GM19452 (cell line): ENCODE measurements around the gene LRRC73.
"Not testable (repeated sequence)": the region's sequence is repeated elsewhere in the genome, so short reads cannot be mapped to it uniquely, and the experiment has no call there.

Experiments used
- ATAC-seq: cut with Tn5 transposase; IDR thresholded peaks from one replicate; pipeline ENCODE4 v1.9.1; 2021; ENCODE audit not compliant: unreplicated experiment

The LRRC73 gene

DNA sequence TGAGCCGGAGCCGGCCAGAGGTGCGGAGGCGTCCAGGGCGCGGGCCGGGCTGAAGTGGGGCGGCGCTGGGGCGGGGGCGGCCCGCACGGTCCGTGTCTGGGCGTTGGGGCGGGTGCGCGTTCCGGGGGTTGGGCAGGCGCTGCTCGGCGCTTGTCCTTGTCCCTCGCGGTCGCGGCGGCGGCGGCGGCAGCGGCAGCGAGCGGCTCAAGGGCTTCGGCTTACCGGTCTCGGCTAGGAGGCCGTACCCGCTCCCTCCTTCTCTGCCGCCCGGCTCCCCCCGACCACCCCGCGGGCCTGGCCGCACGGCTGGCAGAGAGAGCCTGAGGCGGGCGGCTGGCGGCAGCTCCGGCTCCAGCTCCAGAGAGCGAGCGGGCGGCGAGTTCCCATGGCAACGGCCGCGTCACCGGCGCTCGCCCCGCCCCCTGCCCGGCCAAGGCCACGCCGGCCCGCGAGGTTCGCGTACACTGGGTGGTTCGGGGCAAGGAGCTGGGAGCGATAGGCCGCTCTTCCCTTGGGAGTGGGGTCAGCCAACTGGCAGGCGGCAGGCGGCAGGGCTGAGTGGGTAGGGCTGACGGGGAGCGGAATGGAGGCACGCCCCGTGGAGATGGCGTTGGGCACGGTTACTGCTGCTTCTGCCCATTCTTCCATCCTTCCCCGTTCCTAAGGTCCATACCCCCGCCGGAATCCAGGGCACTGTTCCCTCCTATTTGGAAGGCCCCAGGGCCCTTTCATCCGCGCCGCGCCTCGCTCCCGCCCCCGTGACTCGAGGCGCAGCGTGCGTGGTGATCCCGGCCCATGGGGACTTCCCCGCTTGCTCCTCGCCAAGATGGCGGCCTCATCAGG lies at the start of gene LRRC73:
Gene LRRC73 (minus strand): TSS at position 363 of the 843 bp plus-strand sequence. CDS start 561 bp downstream, outside the sequence.
- peak; percentile 65 for ATAC-seq

GRCh38 chr6:43559328-43559727 lies 49.2 kb upstream of the LRRC73 start:
- no peak for ATAC-seq

GRCh38 chr6:43557620-43558019 lies 47.5 kb upstream of the LRRC73 start:
- ATAC-seq = not testable (repeated sequence)

GRCh38 chr6:43547222-43547621 lies 37.1 kb upstream of the LRRC73 start:
- ATAC-seq = no peak

DNA sequence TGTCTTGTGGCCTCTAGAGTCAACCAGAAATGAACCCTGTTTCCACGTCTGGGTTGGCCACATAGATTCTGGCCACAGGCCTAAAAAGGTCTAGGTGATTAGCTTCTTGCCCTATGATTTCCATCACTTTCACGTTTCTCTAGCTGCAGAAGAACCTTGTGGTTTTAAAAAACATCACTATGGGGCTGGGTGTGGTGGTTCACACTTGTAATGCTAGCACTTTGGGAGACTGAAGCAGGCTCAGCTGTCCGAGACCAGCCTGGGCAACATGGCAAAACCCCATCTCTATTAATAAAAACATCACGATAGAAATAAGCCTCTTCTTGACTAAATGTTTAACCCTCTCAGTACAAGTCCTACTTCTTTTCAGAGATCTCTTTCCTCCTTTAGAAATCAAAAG lies 34.3 kb upstream of the LRRC73 start:
- no peak for ATAC-seq

DNA sequence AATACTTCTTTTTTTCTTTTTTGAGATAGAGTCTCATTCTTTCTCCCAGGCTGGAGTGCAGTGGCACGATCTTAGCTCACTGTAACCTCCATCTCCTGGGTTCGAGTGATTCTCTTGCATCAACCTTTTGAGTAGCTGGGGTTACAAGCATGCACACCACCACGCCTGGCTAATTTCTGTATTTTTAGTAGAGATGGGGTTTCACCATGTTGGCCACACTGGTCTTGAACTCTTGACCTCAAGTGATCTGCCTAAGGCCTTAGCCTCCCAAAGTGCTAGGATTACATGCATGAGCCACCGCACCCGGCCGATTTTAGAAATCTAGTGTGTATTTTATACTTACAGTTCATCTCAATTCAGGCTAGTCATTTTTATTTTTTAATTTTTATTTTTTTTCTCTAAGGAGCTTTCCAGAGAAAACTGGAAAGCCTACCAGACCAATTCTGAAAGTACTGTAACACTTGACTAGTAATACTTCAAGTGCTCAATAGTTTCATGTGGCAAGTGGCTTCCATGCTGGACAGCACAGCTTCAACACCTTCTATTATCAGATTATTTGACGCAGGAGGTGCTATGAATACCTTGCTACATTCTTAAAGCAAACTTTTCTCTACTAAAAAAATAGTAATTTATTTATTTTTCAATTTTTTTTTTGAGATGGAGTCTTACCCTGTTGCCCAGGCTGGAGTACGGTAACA lies 31.8 kb upstream of the LRRC73 start:
- ATAC-seq = peak; percentile 77

GRCh38 chr6:43540507-43540906 lies 30.4 kb upstream of the LRRC73 start:
- no peak for ATAC-seq

GRCh38 chr6:43539409-43539808 lies 29.3 kb upstream of the LRRC73 start:
- not testable (repeated sequence) for ATAC-seq

DNA sequence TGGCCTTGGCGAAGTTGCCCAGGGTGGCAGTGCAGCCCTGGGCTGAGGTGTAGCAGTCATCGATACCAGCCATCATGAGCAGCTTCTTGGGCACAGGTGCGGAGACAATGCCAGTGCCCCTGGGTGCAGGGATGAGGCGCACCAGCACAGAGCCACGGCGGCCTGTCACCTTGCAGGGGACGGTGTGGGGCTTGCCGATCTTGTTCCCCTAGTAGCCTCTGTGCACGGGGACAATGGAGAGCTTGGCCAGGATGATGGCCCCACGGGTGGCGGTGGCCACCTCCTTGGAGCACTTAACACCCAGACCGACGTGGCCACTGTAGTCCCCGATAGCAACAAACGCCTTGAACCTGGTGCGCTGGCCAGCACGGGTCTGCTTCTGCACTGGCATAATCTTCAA lies 28.8 kb upstream of the LRRC73 start:
- ATAC-seq = not testable (repeated sequence)

- ATAC-seq = no peak
Measured at GRCh38 chr6:43532201-43532600, 22.1 kb upstream of the LRRC73 start.

- ATAC-seq = no peak
Measured at GRCh38 chr6:43524483-43524961, 14.4 kb upstream of the LRRC73 start.

- no peak for ATAC-seq
Measured at GRCh38 chr6:43523284-43523683, 13.1 kb upstream of the LRRC73 start.

DNA sequence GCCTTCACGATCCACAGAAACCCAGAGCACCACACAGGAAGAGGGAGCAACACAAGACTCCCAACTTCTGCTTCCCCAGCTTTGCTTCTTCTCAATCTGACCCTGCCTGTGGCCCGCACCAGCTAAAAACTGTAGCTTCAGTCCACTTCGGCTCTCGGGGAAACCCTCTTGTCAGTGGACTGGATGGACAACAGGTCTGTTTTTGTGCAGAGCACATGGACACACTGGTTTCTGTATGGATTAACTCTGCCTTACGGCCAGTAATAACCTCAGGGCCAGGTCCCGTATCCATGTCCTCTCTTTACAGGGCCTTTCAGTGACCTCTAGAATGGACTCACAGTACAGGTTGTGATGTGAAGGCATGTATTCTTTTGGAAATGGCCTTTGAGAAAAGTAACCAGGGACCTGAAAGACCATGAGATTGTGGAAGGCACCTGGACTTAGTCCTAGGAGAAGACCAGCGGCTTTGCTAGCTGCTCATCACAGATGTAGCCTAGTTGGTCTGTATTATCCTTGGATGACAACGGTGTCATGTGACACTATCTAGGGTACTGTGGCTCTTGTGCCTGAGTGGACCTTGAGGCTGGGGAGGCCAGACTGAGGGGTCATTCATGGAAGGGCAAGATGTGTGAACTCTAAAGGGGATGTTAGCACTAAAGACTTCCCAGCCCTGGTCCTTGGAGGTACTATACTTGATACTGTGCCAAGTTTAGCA lies 12.6 kb upstream of the LRRC73 start:
- ATAC-seq = no peak

DNA sequence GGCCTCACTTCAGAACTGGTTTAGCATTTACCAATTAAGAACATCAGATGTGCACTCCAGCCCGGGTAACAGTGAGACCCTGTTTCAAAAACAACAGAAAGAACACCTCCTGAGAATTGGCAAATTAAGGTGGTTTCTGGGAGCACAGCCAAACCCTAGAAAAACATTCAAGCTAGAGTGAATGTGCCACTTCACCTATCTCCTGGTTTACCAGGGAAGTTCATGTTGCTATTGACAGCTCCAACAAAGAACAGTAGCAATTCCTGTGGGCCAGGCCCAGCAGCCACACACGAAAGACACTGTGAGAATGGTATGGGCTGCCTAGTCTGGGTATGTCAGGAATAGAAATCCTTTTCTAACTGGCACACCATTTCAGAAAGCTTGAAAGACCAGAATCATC lies 11.7 kb upstream of the LRRC73 start:
- no peak for ATAC-seq

GRCh38 chr6:43520097-43520496 lies 10.0 kb upstream of the LRRC73 start:
- no peak for ATAC-seq

DNA sequence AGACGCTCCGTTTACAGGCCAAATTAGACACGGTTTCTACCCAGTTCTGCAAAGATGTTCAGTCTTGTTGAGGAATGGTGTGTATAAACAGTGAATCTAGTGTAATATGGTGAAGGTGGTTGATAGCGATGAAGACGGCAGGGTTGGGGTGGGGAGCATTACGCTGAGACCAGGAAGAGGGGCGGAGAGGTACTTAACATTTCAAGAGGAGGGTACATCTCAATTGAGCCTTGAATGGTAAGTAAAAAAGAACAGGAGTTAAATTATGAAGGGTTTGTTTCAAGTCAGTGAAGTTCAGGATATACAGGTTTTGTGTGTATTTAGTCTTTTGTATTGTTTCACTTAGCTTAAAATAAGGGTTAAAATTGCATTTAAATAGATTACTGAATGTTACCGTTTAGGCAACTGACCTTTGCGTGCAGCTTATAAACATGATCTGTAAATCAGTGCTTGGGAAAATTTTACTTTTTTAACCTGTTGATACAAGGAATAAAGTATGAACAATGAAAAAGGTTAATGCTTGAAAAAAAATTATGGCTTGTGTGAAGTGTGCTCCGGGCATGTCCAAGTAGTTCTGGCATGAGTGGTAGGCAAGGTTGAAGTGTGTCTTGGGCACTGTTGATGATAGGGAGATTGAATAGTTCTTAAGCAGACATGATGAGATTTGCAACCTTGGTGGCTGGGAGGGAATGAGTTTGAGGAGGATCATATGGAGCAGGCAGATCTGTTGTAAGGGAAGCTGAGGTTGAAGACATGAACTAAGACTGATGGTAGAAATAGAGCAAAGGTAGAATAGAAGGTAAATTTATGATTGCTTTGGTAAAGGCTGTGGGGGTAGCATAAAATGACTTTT lies 7.6 kb upstream of the LRRC73 start:
- ATAC-seq = no peak

DNA sequence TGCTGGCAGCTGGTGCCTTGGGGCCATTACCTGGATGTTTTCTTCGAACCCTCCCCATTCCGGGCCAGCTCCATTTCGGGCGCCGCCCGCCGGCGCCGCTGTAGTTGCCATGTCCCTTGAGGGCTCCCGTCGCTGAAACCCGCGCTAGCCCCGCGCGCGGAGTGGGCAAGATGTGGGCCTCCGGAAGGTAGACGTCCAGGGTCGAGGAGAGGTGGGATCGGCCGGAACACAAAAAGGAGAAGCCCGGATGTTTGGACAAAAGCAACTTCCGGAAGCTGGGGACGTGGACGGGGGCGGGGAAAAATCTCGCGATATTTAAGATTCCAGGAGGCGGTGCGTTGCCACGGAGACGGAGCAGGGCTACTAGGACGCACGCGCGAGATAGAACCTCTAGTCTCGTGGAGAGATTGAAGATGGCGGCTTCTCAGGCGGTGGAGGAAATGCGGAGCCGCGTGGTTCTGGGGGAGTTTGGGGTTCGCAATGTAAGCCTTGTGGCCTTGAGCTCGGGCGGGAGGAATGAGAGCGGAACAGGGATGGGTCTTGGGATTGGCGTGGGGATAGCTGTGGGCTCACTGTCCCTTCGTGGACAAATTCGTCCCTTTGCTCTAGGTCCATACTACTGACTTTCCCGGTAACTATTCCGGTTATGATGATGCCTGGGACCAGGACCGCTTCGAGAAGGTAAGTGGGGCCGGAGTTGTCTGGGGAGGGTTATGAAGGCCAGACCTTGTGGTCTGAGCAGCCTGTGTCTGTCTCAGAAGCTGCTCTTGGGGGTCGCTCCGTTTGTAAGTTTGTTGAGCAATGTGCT lies 6.8 kb upstream of the LRRC73 start, which contains the start of the genes POLR1C and YIPF3:
Gene POLR1C (plus strand): TSS at position 393 of the 808 bp plus-strand sequence. CDS start 21 bp downstream, at position 414.
Gene YIPF3 (minus strand): TSS at position 230 of the 808 bp plus-strand sequence. CDS start 119 bp downstream, at position 111.
- ATAC-seq = peak; percentile 90

DNA sequence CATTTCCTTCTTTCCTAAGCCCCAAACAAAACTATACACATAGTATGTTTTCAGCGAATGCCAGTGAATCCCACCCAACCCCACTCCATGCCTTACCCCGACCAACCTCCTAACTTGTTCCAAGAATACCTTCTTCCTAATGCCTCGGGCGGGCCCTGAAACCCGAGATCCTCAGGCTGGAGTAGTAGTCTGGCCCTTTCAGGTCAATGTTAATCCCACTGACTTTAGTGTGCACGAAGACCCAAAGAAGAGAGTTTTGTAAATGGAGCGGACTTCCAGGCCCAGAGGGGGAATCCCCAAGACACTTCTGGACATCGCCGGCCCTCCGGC lies 6.2 kb upstream of the LRRC73 start:
- ATAC-seq = peak; percentile 2

- no peak for ATAC-seq
Measured at GRCh38 chr6:43515808-43516207, 5.7 kb upstream of the LRRC73 start.
